ENCODE results near the gene TAOK3.

TAOK3 gene

DNA sequence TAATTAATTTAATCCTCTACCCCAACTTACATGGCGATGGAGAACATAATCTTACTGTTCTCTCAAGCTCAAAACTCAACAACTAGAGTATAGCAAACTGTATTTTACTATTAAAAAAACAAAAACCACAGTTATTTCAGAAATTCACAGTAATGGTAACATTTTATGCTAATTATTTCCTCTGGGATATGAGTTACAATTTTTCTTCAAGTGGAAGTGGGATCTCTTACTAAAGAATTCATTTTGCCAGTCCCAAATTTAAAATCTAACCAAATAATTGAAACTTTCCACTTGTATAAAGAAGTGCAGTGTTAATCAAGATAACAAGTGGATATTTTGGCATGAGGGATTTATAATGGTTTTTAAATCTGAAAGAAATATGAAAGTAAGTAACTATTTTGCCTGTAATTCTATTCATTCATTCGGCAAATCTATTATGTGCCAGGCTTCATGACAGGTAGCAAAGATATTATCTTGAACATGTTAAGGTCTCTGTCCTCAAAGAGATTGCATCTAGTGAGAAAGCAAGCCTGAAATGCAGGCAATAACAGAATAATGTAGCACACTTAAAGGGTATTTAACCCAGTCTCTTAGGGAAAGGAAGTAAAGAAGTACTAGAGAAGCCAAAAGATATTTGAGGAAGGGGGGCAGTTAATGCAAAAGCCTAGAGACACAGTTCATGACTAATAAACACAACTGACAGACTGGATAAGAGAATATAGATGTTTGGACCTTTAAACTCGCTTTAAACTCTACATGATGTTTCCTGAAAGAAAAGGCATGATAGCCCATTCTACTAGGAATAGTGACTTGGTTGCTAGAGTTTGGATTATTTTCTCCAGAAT lies 44.0 kb downstream of the TAOK3 start:
- TF ChIP-seq, protein P1, sequence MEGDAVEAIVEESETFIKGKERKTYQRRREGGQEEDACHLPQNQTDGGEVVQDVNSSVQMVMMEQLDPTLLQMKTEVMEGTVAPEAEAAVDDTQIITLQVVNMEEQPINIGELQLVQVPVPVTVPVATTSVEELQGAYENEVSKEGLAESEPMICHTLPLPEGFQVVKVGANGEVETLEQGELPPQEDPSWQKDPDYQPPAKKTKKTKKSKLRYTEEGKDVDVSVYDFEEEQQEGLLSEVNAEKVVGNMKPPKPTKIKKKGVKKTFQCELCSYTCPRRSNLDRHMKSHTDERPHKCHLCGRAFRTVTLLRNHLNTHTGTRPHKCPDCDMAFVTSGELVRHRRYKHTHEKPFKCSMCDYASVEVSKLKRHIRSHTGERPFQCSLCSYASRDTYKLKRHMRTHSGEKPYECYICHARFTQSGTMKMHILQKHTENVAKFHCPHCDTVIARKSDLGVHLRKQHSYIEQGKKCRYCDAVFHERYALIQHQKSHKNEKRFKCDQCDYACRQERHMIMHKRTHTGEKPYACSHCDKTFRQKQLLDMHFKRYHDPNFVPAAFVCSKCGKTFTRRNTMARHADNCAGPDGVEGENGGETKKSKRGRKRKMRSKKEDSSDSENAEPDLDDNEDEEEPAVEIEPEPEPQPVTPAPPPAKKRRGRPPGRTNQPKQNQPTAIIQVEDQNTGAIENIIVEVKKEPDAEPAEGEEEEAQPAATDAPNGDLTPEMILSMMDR (conservative IDR thresholded peaks at IDR 0.05; ENCODE audit: low read length), result no peak
- no peak for DNase-seq (ENCODE audit: low read depth)
- no peak overlapping the region for H3K4me3 ChIP-seq (ENCODE audit: low read length)

- no peak overlapping the region for H3K4me3 ChIP-seq (ENCODE audit: low read length)
- DNase-seq (ENCODE audit: low read depth), result no peak
These were observed 45.3 kb downstream of the TAOK3 start for GRCh38 chr12:118327391-118327790.

DNA sequence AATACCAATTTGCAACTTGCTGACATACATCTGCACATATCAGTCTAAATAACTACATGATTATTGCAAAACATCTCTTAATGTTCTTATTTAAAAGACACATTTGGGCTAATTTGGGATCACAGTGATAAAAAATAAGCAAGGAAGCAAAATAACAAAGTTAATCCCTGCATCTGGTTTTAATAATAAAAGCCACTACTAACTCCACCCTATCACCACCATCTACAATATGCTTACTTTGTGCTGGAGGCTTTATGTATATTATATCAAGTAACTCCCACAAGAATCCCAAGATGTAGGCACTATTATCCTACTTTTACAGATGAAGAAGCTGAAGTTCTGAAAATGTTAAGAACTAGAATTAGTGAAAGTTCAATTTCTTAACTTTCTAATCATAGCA lies 45.7 kb downstream of the TAOK3 start:
- no peak overlapping the region for H3K4me3 ChIP-seq (ENCODE audit: low read length)
- DNase-seq (ENCODE audit: low read depth), result peak; percentile 39
- TF ChIP-seq, protein P1 (conservative IDR thresholded peaks at IDR 0.05; ENCODE audit: low read length), result no peak

More at GRCh38 chr12:118327391-118327790, 45.3 kb downstream of the TAOK3 start:
- TF ChIP-seq, protein P1 (conservative IDR thresholded peaks at IDR 0.05; ENCODE audit: low read length), result no peak

- no peak overlapping the region for H3K4me3 ChIP-seq (ENCODE audit: low read length)
- TF ChIP-seq, protein P1 (conservative IDR thresholded peaks at IDR 0.05; ENCODE audit: low read length), result no peak
- no peak for DNase-seq (ENCODE audit: low read depth)
These were observed 47.6 kb downstream of the TAOK3 start for GRCh38 chr12:118325081-118325480.

- H3K4me3 ChIP-seq (ENCODE audit: low read length), result no peak overlapping the region
- TF ChIP-seq, protein P1 (conservative IDR thresholded peaks at IDR 0.05; ENCODE audit: low read length), result no peak
- DNase-seq (ENCODE audit: low read depth), result no peak
These were observed 53.1 kb downstream of the TAOK3 start for GRCh38 chr12:118319627-118320026.

- no peak for DNase-seq (ENCODE audit: low read depth)
- H3K4me3 ChIP-seq (ENCODE audit: low read length), result no peak overlapping the region
- TF ChIP-seq, protein P1 (conservative IDR thresholded peaks at IDR 0.05; ENCODE audit: low read length), result no peak
These were observed 54.0 kb downstream of the TAOK3 start for GRCh38 chr12:118318744-118319143.

DNA sequence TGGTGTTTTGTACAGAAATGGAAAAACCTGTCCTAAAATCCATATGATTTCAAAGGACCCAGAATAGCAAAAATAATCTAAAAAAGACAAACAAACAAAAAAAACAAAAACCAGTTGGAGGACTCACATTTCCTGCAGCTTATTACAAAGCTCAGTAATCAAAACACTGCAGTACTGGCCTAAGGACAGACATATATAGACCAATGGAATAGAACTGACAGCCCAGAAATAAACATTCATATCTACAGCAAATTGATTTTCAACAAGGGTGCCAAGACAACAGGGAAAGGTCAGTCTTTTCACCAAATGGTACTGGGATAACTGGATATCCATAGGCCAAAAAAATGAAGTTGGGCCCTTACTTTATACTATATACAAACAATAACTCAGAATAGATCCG lies 55.0 kb downstream of the TAOK3 start:
- no peak for DNase-seq (ENCODE audit: low read depth)
- TF ChIP-seq, protein P1 (conservative IDR thresholded peaks at IDR 0.05; ENCODE audit: low read length), result no peak
- no peak overlapping the region for H3K4me3 ChIP-seq (ENCODE audit: low read length)

All from AG10803 (cell line).